SIG-M5 treated with dmso at 0.1 percent for 504 hours (cell line): ENCODE measurements around the gene CACNA2D3.

Source experiments
- DNase-seq: peaks from one replicate; lab custom pipeline; 2025; ENCODE audit not compliant: unreplicated experiment; lab: John Stamatoyannopoulos, UW

Gene CACNA2D3

DNA sequence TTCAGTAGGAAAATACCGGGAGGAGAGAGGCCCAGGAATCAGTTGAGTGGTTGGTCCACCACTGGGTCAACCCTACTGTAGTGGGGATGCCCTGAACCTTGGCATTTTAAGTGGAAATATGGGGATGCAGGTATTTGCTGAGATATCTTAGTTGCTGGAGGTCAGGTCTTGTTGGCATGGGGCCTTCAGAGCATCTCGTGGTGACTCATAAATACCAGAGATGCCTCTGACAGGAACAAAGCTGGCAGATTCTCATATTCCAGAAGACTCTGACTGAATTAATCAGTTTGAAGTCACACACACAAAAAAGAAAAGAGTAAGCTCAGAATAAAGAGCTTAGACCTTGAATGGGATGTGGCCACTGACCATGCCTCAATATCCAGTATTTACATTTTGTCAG lies 91.6 kb downstream of the CACNA2D3 start:
- no peak for DNase-seq

DNA sequence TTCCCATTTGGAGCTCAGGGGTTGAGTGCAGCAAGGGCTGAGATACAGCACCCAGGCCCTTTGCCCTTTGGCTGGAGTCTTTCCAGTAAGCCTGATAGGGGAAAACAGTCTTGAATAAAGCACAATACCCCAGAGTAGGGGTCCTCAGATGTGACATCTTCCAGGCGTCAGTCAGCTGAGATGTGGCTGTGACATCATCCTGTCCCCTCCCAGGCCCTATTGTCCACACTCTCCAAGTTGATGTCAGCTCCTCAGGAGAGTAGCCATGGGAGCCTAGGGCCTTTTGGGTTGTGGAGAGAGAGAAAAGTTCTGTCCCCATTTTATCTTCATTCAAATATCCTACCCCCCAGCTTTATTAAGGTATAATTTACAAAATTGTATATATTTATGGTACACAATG lies 92.5 kb downstream of the CACNA2D3 start:
- no peak for DNase-seq

DNA sequence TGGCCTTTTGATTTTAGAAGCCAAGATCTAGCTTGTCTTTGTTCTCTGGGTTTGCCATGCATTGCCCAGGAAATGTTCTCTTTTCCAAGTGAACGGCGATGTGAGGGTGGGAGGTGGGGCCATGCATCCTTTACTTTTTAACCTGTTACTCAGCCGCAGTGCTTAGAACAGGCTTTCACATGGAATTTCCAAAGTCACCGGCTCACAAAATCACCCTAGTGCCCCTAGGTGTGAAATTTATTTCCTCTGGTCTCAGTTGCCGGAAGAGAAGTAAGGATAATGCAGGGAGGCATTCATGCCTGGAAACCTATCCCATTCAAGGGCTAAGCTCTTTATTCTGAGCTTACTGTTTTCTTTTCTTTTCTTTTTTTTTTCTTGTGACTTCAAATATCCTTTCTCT lies 93.2 kb downstream of the CACNA2D3 start:
- DNase-seq = no peak

DNA sequence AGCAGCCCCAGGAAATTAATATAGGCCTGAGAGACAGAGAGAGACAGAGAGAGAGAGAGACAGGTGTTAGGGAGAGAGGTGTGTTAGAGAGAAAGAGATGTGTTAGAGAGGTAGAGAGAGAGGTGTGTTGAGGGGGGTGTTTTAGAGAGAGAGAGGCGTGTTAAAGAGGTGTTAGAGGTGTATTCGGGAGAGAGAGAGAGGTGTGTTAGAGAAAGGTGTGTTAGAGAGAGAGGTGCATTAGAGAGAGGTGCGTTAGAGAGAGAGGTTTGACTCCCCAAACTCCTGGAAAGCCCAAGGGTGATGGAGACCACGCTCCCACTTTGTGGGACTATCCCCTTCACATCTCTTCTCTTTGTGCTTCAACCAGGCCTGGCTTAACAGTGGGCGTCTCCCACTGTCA lies 95.5 kb downstream of the CACNA2D3 start:
- no peak for DNase-seq

DNA sequence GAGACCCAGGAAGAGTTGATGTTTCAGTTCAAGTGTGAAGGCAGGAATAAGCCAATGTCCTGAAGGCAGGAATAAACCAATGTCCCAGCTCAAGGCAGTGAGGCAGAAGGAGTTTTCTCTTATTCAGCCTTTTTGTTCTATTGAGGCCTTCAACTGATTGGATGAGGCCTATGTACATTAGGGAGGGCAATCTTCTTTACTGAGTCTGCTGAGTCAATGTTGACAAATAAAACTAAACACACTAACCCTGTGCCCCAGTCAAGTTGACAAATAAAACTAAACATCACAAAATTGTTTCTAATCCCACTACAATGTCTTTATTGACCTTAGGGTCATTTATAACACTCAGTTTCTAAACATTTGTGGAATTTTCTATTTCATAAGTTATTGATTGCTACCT lies 100.0 kb downstream of the CACNA2D3 start:
- DNase-seq = no peak

DNA sequence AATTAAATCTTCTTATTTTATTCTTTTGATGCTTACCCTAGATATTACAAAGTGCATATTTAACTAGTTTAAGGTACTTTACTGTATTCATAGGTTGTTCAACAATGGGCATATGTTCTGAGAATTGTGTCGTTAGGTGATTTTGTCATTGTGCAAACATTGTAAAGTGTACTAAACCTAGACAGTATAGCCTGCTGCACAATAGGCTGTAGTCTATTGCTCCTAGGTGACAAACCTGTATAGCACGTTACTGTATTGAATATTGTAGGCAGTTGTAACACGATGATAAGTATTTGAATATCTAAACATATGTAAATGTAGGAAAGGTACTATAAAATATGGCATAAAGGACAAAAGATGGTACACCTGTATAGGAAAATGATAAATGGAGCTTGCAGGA lies 100.7 kb downstream of the CACNA2D3 start:
- no peak for DNase-seq

DNA sequence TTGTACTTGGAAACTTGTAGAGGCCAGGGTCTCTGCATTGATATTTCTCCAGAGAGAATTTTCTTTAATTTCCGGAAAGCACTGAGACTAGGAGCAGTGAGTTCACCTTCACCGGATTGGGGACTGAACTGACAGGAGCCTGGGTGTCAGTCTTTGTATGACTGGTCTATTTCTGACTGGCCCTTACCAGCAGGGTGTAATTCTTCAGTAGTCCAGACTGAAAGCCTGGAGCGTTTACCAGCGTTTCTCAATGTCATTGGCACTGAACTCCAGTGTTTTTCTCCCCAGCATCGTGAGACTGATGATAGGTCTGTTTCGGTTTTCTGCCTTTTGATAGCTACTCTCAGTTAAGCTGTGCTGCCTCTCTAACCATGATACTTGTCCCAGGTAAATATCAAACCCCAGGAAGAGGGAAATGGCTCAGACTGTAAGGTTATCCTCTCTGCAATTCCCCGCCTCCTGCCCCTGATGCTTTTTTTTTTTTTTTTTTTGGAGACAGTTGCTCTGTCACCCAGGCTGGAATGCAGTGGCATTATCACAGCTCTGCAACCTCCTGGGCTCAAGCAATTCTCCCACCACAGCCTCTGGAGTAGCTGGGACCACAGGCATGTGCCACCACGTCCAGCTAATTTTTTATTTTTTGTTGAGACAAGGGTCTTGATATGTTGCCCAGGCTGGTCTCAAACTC lies 103.6 kb downstream of the CACNA2D3 start:
- DNase-seq = no peak

DNA sequence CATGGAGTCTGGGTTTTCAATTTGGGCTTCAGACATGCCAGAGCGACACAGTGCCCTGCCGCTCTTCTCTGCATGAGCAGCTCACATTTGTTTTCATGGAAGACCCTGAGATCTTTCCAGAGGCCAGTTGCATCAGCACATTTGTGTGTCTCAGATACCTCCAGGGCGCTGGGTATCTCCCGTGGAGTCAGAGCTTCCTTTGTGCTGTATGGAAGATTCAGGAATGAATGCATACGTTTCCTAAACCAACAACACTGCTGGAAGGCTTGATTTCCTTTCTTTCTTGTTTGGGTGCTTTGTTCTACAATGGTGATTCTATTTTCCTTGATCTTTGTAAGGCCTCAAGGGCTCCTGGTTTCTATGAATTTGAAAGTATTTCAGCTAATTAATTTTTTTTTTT lies 106.5 kb downstream of the CACNA2D3 start:
- no peak for DNase-seq

DNA sequence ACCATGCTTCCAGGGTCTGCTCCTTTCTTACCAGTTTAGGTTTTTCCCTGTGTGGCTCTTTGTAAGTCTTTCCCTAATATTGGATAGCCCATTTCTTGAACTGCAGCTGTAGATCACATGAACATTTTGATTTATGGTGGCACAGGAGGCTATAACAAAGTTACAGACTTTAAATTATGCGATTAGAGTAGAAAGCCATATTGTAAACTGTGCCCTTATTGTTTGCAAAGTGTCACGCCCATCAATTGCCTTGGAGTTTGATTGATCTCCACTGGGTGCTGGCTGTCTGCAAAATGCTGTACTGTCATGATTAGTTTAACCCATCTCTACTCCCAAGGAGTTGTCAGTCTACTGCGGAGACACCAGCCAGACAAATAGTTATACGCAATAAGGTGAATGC lies 110.3 kb downstream of the CACNA2D3 start:
- DNase-seq = no peak

DNA sequence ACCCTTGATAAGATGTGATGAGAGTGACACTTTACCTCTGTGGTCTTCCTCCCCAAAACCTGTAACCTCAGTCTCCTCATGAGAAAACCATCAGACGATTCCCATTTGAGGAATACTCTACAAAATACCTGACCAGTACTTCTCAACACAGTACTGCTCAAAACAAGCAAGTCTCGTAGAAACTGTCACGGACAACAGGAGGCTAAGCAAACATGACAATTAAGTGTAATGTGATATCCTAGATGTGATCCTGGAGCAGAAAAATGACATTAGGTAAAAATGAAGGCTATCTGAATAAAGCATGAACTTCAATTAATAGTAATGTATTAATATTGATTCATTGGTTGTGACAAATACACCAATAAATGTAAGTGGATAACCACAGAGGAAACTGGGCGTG lies 113.6 kb downstream of the CACNA2D3 start:
- no peak for DNase-seq

DNA sequence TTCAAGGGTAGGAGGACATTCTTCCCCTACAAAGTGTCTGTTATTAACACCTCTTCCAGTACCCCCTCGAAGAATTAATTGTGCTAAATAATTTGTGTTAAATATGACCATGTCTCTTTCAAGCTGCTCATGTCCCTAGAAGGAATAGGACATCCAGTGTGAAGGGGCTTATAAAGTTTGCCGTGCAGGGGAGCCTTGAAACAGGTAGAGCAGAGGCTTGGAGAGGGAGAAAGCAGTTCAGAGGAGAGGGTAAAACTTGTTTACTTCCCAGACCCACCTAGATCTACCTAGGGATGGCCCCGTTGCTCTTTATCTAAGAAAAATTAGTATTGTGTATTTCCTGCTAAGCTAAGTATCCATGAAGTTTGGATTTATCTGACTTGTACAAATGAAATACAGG lies 114.8 kb downstream of the CACNA2D3 start:
- DNase-seq = no peak

DNA sequence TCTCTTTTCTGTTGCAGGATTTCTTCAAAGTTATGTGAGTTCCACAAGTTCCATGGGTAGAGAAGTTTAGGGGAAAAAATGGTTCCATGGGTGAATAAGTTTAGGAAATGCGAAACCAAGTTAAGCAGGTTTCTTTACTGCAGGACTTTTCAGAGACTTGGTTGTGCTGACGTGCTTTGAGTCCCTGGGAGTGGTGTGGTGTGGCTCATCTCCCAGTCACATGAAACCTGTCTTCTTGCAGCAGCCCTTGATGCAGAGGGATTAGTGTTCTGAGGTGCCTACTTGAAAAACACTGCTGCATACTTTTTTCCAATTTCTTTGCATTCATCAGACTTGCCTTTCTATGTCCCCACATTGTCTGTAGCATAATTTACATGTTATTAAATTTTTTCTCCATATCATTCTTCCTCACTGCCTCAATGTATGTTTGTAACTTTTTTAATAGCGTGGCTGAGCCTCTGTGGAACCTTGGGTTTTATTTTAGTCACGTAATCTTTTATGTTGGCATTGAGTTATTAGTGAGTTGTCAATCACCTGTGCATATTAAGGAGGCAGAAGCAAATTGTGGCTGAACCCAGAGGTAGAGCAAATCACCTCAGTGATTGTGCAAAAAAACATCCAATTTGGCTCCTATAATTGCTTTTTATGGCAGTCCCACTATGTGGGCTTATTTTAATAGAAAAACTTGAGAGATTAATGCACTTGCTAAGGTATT lies 115.6 kb downstream of the CACNA2D3 start:
- DNase-seq = no peak

DNA sequence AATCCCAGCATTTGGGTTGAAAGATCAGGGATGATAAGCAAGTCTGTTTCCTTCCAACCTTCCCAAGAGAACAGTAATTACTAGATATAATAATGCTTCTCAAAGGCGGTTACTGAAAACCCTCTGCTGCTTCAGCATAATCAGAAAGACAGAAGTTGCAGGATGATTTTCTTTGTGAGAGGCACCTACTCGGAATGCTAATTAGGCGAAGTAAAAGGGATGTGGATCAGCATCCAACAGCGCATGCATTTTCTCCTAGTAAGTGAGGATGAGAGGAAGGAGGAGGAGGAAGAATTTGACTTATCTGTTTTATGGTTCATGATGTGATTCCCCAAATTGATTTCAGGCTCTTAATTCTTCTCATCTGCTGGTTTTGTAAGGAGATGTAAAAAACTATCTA lies 118.0 kb downstream of the CACNA2D3 start:
- no peak for DNase-seq

DNA sequence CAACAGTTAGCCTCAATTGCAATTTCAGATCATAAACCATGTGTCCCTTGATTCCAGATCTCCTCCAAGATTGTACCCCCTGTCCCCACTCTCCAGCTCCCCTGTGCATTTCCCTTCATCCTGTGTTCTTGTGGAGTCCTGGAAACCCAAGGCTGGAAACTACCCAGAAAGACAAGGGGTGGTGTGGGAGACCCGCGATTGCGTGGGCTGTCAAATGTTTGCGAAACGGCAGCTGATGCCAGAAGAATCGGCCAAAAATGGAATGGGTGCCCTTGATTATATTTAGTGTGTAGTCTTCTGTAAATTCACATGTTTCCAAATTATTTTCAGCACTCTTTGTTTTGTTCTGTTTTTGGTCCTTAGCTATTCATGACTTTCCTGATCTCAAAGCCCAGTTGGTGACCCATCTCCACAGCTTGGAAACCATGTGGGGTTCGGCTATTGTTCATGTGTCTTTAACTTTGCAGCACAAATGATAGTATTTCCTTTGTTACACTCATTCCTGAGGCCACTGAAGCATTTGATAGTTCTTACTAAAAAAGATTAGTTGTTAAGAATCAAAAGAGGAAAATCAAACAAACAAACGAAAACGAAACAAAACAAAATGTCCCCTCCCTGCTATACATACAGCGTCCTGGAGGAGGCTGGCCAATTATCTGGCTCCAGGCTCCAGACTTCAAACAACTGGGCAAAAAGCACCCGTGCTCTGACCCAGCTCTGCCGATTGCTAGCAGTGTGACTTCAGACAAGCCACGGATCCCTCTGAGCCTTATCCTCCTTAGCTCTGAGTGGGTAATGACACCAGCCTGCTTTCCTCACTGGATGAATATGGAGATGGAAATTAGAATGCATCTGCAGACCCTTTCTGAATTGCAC lies 120.9 kb downstream of the CACNA2D3 start:
- no peak for DNase-seq

DNA sequence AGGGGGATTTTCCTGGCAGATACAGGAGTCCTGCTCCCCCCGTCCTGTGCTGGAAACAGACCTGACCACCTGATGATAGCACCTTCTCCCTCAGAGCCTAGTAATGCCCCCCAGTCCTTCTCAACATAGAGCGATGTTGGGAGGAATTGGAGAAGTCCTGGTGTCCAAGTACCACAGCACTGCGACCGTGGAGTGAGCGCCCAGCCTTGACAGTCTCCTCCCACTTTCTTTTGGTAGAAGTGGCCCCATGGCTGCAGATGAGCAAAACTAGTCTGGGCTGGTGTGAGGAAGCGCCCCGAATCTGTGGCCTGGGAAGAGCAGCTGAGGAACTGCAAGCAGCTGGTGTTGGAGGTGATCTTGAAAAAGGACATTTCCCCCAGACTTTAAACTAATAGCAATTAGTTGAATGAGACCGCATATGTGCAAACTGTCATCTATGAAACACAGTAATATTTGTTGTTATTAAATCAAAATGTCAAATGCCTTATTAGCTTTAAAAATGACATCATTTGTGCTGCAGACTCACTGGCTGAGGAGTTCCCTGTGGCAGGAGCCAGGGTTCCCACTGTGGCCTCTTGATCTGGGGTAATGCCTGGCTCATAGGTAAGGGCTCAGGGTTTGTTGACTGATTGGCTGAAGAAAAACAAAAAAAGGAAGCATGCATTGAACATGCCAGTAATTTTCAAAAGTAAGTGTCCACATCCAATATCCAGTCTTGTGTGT lies 121.8 kb downstream of the CACNA2D3 start:
- no peak for DNase-seq

DNA sequence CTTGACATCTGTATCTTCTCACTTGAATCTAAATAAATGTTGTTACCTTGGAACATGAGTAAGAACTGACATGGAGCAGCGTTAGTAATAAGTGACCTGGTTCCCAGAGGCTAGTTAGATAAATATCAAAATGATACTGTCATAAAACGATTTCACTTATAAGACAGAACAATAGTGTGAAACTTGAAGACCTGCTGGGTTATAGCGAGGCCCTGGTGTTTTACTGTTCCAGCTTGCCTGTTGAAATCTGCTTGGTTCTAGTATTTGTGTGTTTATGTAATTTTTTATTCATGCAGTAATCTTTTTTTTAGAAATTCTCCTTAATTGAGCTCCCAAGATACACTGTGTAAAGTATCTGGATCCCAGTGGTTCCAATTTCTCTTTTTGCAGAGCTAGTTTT lies 129.4 kb downstream of the CACNA2D3 start:
- DNase-seq = no peak

DNA sequence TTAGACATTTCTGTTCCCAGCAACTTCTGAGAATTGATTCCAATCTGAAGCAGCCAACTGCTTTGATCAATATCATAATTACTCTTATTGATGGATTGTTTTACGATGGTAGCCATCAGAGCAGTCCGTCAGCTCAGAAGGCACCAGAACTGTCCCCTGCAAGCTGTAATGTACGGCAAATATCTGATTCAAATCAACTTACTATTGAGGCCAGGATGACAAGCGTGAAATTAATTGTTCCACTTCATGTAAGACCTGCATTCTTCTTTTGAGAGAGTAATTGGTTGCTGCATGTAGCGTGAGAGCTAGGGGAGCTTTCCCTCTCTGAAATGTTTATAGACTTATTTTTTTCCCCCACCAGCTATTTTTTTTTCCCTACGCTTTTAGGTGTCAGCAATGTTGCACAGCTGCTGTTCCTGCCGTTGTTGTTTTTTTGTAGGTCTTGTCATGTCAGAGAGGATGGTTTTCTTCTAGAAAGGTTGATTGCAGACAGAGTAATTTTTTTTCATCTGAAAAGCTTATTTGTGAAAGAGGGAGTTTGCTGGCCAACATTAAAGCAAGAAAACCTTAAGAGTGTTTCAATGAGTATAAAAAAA lies 134.9 kb downstream of the CACNA2D3 start:
- DNase-seq = no peak

DNA sequence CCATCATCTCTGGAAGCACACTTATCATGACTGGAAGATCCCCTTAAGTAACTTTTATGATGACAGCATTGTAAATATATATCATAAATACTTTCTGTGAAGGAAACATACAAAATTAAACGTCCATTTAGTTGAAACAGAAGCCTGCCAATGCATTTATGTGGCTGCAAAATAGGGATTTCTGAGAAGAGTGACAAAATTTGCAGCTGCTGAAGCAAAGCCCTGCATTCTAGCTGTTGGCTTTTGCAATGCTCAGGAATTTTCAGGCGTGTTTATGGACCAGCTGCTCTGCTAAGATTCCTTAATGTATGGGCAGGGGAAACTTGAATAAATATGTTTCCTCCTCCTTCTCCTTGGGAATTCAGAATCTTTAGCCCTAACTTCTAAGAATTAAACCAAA lies 137.3 kb downstream of the CACNA2D3 start:
- no peak for DNase-seq

DNA sequence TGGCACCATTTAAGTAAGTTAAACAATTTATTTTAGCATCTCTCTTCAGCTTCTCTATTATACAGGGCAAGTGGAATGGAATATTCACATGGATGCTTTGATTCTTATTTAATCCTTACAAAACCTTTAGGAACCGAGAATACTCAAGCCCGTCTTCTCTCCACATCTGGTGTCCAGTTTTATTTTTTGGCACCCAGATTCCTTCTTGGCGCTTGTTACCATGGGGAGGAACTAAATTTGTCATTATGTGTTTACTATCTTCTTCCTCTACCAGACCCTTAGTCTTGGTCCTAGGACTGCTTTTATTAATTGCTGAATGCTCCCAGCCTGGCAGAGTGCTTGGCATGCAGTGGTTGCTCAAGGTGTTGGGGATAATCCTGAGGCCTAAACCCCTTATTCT lies 138.8 kb downstream of the CACNA2D3 start:
- no peak for DNase-seq

DNA sequence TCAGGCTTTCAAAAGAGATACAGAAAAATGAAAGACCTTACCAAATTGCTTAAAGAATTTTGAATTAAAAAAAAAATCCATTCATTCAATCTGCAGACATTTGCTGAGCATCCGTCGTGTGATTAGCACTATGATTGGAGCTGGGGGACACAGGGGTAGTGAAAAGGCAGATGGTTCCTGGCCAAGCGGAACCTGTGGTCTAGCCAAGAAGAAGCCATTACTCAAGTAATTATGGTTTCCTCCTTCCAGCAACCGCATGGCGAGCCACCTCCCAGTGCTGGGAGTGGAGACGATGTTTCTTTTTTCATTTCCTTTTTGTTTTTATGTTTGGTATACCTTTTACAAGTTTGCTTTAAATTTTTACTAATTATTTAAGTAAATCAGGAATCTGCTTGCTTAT lies 140.2 kb downstream of the CACNA2D3 start:
- DNase-seq = peak; percentile 8

DNA sequence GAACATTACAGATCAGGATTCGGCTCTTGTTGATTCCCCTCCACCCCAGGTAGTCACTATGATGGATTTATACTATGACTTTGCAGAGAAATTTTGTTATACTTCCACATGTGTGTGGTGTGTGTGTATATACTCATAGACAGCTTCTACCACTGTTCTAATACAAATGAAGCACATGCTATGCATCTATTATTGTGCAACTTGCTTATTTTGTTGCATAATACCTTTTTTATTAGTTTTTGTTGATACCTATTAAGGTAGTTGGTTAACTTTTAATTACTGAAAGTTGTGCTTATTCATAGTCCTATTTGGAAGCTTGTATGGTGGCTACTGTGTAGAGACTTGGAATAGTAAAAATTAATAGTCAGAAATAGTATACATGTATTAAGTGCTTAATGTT lies 140.6 kb downstream of the CACNA2D3 start:
- DNase-seq = no peak
